GM12865 (cell line): ENCODE data around the gene USE1.
"Not testable (repeated sequence)": the region's sequence is repeated elsewhere in the genome, so short reads cannot be mapped to it uniquely, and the experiment has no call there.

ENCODE experiments used
- DNase-seq: peaks from one replicate; pipeline ENCODE4 v3.0.0; 2010; ENCODE audit warnings: low read depth
- H3K4me3 ChIP-seq: 2 replicates; pipeline ENCODE4 v1.5.1; 2011; ENCODE audit warnings: mild to moderate bottlenecking, low read depth, low read length, control low read depth
- TF ChIP-seq, protein P1 (sequence below): IDR thresholded peaks from 2 replicates; pipeline ENCODE4 v1.5.1; 2011; ENCODE audit warnings: low read length, control low read depth, low read depth, inconsistent platforms; ENCODE audit not compliant: insufficient read depth; ENCODE audit errors: missing control alignments

Gene USE1

DNA sequence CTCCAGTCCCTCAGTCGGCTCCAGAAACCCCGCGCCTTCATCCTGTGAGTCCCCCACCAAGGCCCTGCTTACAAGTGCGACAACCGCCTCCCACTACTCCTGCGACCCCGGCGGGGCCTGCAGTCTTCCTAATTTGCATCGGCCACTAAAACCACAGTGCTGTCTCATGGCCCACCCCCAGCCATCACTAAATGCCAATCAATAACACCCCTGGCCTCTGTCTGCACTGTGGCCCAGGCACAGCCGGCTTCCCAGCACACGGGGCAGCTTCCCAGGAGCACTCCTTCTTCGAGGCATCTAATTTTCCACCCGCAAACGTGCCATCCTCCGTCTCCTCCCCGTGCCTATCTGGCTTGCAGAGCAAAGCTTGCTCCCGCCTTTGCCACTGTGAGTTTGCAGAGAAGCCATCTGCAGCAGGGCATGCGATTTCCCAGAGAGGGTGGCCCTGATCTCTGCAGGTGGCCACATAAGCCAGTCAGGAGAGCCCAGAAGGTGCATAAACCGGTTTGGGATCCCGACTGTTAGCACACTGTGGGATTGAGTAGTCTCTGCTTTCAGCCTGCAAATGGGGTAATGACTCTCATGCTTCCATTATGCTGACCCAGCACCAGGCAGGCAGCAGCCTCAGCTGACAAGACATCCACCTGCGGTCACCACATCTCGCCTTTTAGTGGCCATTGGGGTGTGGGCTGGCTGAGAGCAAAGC, 34.0 kb upstream of the USE1 start:
- TF ChIP-seq, protein P1, sequence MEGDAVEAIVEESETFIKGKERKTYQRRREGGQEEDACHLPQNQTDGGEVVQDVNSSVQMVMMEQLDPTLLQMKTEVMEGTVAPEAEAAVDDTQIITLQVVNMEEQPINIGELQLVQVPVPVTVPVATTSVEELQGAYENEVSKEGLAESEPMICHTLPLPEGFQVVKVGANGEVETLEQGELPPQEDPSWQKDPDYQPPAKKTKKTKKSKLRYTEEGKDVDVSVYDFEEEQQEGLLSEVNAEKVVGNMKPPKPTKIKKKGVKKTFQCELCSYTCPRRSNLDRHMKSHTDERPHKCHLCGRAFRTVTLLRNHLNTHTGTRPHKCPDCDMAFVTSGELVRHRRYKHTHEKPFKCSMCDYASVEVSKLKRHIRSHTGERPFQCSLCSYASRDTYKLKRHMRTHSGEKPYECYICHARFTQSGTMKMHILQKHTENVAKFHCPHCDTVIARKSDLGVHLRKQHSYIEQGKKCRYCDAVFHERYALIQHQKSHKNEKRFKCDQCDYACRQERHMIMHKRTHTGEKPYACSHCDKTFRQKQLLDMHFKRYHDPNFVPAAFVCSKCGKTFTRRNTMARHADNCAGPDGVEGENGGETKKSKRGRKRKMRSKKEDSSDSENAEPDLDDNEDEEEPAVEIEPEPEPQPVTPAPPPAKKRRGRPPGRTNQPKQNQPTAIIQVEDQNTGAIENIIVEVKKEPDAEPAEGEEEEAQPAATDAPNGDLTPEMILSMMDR = no peak
- DNase-seq = no peak
- no peak overlapping the region for H3K4me3 ChIP-seq

DNA sequence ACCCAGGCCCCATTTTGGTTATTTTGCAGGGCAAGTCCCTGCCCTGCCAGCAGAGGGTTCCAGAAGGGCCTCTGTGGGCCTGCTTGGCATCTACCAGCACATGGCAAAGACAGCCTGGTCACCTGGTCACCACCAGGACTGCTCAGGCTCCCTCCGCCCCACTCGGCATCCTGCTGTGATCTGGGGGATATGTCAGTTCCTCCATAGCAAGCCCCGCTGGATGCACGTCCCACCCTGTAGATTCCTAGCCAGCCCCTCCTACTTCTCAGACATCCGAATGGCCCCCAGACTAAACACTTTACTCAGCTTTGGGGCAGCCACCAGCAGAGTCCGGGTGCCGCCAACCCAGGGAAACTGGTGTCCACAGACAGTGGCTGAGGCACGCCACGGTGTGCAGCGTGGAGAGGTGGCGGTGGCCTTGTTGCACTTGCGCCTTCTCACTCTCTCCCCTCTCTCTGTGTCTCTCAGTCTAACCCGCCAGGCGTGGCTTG, 31.8 kb upstream of the USE1 start:
- TF ChIP-seq, protein P1 = peak; percentile 12
- H3K4me3 ChIP-seq = no peak overlapping the region
- no peak for DNase-seq

DNA sequence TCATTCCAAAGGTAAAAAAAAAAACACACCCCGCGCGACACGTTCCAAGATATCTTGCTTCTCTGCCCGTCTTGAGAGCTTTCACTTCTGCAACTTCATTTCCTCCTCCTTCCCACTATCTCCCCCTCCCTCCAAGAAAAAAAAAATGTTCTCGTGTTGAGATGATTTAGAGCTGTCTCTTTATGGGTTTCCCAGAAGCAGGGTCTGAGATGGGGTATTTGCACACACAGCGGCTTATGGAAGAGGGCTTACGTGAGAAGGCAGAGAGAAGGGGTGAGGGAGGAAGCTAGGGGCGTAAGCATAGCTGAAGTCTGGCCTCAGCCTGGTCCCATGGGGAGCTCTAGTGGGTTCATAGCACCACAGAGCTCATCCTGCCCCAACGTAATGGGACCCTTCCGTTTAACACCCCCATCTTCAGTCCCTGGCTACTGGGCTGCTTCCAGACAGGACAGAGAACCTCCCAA, 31.3 kb upstream of the USE1 start:
- H3K4me3 ChIP-seq = no peak overlapping the region

DNA sequence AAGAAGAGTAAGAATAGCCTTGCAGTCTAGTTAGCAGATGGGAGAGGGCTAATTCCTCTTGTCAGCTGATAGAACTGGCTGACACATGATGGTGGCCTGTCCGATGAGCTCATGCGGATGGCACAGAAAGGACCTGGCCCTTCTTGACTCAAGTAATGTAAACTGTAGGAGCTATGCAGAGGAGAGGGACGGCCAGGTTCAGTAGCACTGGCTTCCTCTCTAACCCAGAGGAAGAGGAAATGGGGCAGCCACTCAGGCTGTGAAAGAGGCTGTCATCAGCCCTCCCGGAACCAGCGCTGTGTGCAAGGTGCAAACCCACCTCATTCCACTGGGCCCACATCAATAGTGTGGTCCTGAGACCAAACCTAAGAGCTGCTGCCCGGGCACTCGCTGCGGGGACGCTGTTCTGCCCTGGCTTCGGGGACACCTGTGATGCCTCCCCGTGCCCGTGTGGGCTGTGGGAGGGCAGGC, 30.8 kb upstream of the USE1 start:
- no peak overlapping the region for H3K4me3 ChIP-seq
- TF ChIP-seq, protein P1 = no peak
- no peak for DNase-seq

More for the DNA sequence above, 31.3 kb upstream of the USE1 start:
- DNase-seq = peak; percentile 40
- TF ChIP-seq, protein P1 = no peak

DNA sequence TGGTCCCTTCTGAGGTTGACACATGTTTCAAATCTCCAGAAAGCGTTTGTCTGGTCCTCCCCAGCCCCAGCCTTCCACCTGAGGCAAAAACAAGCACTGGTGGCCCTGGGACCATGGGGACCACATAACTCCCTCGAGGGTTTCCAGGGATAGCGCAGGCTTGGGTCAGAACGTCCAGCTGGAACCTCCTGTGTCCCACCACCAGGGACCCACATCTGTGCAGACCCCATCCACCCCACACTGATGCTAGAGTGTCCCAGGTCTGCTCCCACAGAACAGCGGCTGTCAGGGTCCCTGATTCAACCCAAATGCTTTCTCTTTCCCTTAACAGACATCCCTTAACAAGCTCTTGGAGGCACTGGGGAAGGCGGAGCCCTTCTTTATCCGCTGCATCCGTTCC, 29.6 kb upstream of the USE1 start:
- TF ChIP-seq, protein P1 = no peak
- no peak overlapping the region for H3K4me3 ChIP-seq
- DNase-seq = no peak

DNA sequence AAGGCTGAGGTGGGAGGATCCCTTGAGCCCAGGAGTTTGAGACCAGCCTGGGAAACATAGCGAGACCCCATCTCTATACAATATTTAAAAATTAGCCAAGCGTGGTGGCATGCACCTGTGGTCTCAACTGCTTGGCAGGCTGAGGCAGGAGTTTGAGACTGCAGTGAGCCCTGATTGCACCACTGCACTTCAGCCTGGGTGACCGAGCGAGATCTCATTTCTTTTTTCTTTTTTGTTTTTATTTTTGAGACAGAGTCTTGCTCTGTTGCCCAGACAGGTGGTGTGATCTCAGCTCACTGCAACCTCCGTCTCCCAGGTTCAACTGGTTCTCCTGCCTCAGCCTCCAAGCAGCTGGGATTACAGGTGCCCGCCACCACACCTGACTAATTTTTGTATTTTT, 23.4 kb upstream of the USE1 start:
- not testable (repeated sequence) for H3K4me3 ChIP-seq, DNase-seq

DNA sequence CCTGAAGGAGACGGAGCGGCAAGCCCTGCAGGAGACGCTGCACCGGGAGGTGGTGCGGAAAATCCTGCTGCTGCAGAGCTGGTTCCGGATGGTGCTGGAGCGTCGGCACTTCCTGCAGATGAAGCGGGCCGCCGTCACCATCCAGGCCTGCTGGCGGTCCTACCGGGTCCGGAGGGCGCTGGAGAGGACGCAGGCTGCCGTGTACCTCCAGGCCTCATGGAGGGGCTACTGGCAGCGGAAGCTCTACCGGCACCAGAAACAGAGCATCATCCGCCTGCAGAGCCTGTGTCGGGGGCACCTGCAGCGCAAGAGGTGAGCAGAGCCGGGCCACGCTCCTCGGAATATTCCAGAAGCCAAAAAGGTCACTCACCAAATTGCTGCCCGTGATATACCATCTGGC, 22.4 kb upstream of the USE1 start:
- DNase-seq = no peak
- TF ChIP-seq, protein P1 = no peak
- H3K4me3 ChIP-seq = no peak overlapping the region
